Transverse colon (tissue), 4 donors: ENCODE data around the gene SMYD4. TPM values are rescaled to one million over a fixed set of nuclear protein-coding genes. Genes with fewer than 3 reads are reported as not detected.

Experiments
- DNase-seq: peaks from one replicate; pipeline ENCODE4 v3.0.0-alpha.2; 2019
- H3K27ac ChIP-seq, 4 donors: fragments of 200-600 bp; sonication (generic); 2 replicates each; pipeline ENCODE4 v1.5.1; 2016 to 2018; ENCODE audit warnings: inconsistent platforms in 4 of 4
- H3K27me3 ChIP-seq: fragments of 200-600 bp; sonication (generic); 2 replicates; pipeline ENCODE4 v1.5.1; 2017; ENCODE audit warnings: inconsistent platforms
- H3K36me3 ChIP-seq, 4 donors: fragments of 200-600 bp; sonication (generic); 2 replicates each; pipeline ENCODE4 v1.5.1; 2017 to 2019; ENCODE audit warnings: inconsistent platforms in 4 of 4
- H3K4me1 ChIP-seq, 4 donors: fragments of 200-600 bp; sonication (generic); 2 replicates each; pipeline ENCODE4 v1.5.1; 2017 to 2020; ENCODE audit warnings: inconsistent platforms in 4 of 4
- H3K4me3 ChIP-seq, 4 donors: fragments of 200-600 bp; sonication (generic); 1 replicate in 1 of 4; 2 replicates in 3 of 4; pipeline versions ENCODE4 v1.5.1 to v1.6.1; 2017 to 2019; ENCODE audit warnings: inconsistent platforms in 4 of 4
- H3K9me3 ChIP-seq, 2 donors: fragments of 200-600 bp; sonication (generic); 2 replicates each; pipeline ENCODE4 v1.5.1; 2017 to 2019; ENCODE audit warnings: inconsistent platforms in 2 of 2
- CTCF ChIP-seq, 5 experiments: fragments of 200-600 bp in 3 of 5; fragments of 450-650 bp in 2 of 5; sonication (generic) in 3 of 5; IDR thresholded peaks; 1 replicate in 2 of 5; 2 replicates in 3 of 5; pipeline ENCODE4 v1.5.1; 2016 to 2017; ENCODE audit warnings: antibody characterized with exemption in 5 of 5, inconsistent platforms in 3 of 5, mild to moderate bottlenecking in 2 of 5, moderate library complexity in 1 of 5
- EP300 ChIP-seq: sonication (generic); formaldehyde crosslinking; IDR thresholded peaks from one replicate; pipeline ENCODE4 v1.6.1; 2017; ENCODE audit warnings: antibody characterized with exemption, low read depth
- POLR2A ChIP-seq: fragments of 450-650 bp; IDR thresholded peaks from one replicate; pipeline ENCODE4 v1.6.1; 2016; ENCODE audit warnings: antibody characterized with exemption, mild to moderate bottlenecking, moderate library complexity
- POLR2AphosphoS5 ChIP-seq, 3 donors: sonication (generic); formaldehyde crosslinking; IDR thresholded peaks; one replicate each; pipeline ENCODE4 v1.6.1; 2016; ENCODE audit warnings: antibody characterized with exemption in 3 of 3
- WGBS, 2 donors: methylation state at CpG; one replicate each; pipeline ENCODE4 v1.1.5; 2018; ENCODE audit warnings: low coverage in 1 of 2; 5-methylcytosine and 5-hydroxymethylcytosine counted together
- in situ Hi-C, 4 donors: fragments of 200-750 bp; cut with MboI; loops; one replicate each; pipeline versions ENCODE4 v1.15.0 to v1.15.1; 2017; ENCODE audit warnings: low sequenced_read_pairs in 3 of 4, low pct_ligation_motif_present in 1 of 4, low pct_unique_long_range_greater_than_20kb in 1 of 4
- intact Hi-C: fragments of 100-400 bp; cut with DNase I; formaldehyde crosslinking; loops from one replicate; pipeline ENCODE4 v1.15.1; 2023; ENCODE audit warnings: low total_unique reads
- total RNA-seq, 4 donors: library from RNA; depleted of rRNA; stranded (reverse); fragments of >200 nt; gene quantifications; one replicate each; pipeline ENCODE4 v1.1.0, GENCODE V29; 2016

Gene SMYD4
- total RNA-seq, 4 donors from 2014 or later, result 4.1 to 14.8 (median 9.0) TPM

- Histone ChIP-seq H3K36me3 (peaks cover 0 to 39% (median 15%) of the 10 kb centered on the region in 4 donors), H3K4me3 (no peak overlapping the region), H3K4me1 (no peaks in the 10 kb centered on the region), H3K27ac (no peak overlapping the region), H3K9me3 (no peaks in the 10 kb centered on the region), H3K27me3 (no peaks in the 10 kb centered on the region)
- no peak for DNase-seq
- 81 to 82% methylated on average over 4 of the region's 4 CpGs for WGBS, 2 donors
- no peak for TF ChIP-seq POLR2A
- TF ChIP-seq EP300, result no peak
- TF ChIP-seq POLR2AphosphoS5 (IDR thresholded peaks at IDR 0.05), result no peak
- no peak for TF ChIP-seq CTCF (IDR thresholded peaks at IDR 0.05)
- intact Hi-C loops (no loop called here), in situ Hi-C loops (loop anchor here in 1 of 4 donors (25.0 kb wide), 1 partner anchor 186 kb away; the partner anchor contains the start of gene PRPF8)
Measured at GRCh38 chr17:1872976-1873375, 43.3 kb upstream of the SMYD4 start.

GRCh38 chr17:1872254-1872653, 42.6 kb upstream of the SMYD4 start:
- intact Hi-C loops, result no loop called here
- DNase-seq, result no peak
- H3K27me3 ChIP-seq, result no peaks in the 10 kb centered on the region
- TF ChIP-seq EP300 (no peak), POLR2AphosphoS5 (IDR thresholded peaks at IDR 0.05) (no peak), POLR2A (no peak), CTCF (IDR thresholded peaks at IDR 0.05) (no peak)
- H3K4me3 ChIP-seq, result no peak overlapping the region
- WGBS, 2 donors, result 92 to 100% methylated on average over 3 to 12 of the region's 12 CpGs
- H3K9me3 ChIP-seq, result no peaks in the 10 kb centered on the region
- in situ Hi-C loops, result loop anchor here in 1 of 4 donors (25.0 kb wide), 1 partner anchor 185 kb away; the partner anchor contains the start of gene PRPF8
- peaks cover 0 to 33% (median 11%) of the 10 kb centered on the region in 4 donors for H3K36me3 ChIP-seq
- no peak overlapping the region for H3K27ac ChIP-seq
- H3K4me1 ChIP-seq, result no peaks in the 10 kb centered on the region

GRCh38 chr17:1871756-1872155, 42.1 kb upstream of the SMYD4 start:
- no peak for DNase-seq
- H3K4me3 ChIP-seq, result no peak overlapping the region
- 59 to 75% methylated on average over 4 to 5 of the region's 5 CpGs for WGBS, 2 donors
- in situ Hi-C loops (loop anchor here in 1 of 4 donors (25.0 kb wide), 1 partner anchor 184 kb away; the partner anchor contains the start of gene PRPF8), intact Hi-C loops (no loop called here)
- no peaks in the 10 kb centered on the region for H3K9me3 ChIP-seq
- H3K36me3 ChIP-seq, result peaks cover 0 to 28% (median 9%) of the 10 kb centered on the region in 4 donors
- no peak overlapping the region for H3K27ac ChIP-seq
- H3K27me3 ChIP-seq, result no peaks in the 10 kb centered on the region
- H3K4me1 ChIP-seq, result no peaks in the 10 kb centered on the region
- TF ChIP-seq EP300, result no peak
- no peak for TF ChIP-seq POLR2AphosphoS5 (IDR thresholded peaks at IDR 0.05)
- TF ChIP-seq CTCF (IDR thresholded peaks at IDR 0.05), result no peak
- TF ChIP-seq POLR2A, result no peak

GRCh38 chr17:1870592-1870991, 40.9 kb upstream of the SMYD4 start:
- Histone ChIP-seq H3K36me3 (peaks cover 0 to 16% (median 4%) of the 10 kb centered on the region in 4 donors), H3K27me3 (no peaks in the 10 kb centered on the region), H3K4me3 (no peak overlapping the region), H3K27ac (no peak overlapping the region), H3K9me3 (no peaks in the 10 kb centered on the region), H3K4me1 (no peaks in the 10 kb centered on the region)
- in situ Hi-C loops (loop anchor here in 1 of 4 donors (25.0 kb wide), 1 partner anchor 183 kb away; the partner anchor contains the start of gene PRPF8), intact Hi-C loops (no loop called here)
- no peak for DNase-seq
- WGBS, 2 donors, result 79 to 88% methylated on average over 3 of the region's 3 CpGs
- TF ChIP-seq EP300, result no peak
- TF ChIP-seq POLR2A, result no peak
- TF ChIP-seq POLR2AphosphoS5 (IDR thresholded peaks at IDR 0.05), result no peak
- TF ChIP-seq CTCF (IDR thresholded peaks at IDR 0.05), result no peak
